DND-41 (cell line): ENCODE data around the gene MTR.

Experiments used
- ATAC-seq: fragments of 200-7000 bp; cut with Tn5 transposase; 3 replicates; pipeline ENCODE4 v1.9.1; 2021; ENCODE audit warnings: low read depth; ENCODE audit not compliant: insufficient read depth
- DNase-seq: peaks from one replicate; pipeline ENCODE4 v3.0.0-alpha.2; 2020
- H2AFZ ChIP-seq: 2 replicates; pipeline ENCODE4 v1.6.0; 2012; ENCODE audit warnings: low read depth, low read length
- H3K27ac ChIP-seq: 2 replicates; pipeline ENCODE4 v1.5.1; 2012; ENCODE audit warnings: low read length, inconsistent platforms
- H3K27me3 ChIP-seq: fragments of 200-600 bp; sonication (generic); 2 replicates; pipeline ENCODE4 v1.6.0; 2012; ENCODE audit warnings: low read length, mild to moderate bottlenecking, inconsistent platforms; ENCODE audit not compliant: insufficient read depth, poor library complexity
- H3K36me3 ChIP-seq: 2 replicates; pipeline ENCODE4 v1.5.1; 2012; ENCODE audit warnings: low read length, inconsistent platforms; ENCODE audit not compliant: insufficient read depth
- H3K4me1 ChIP-seq: 2 replicates; pipeline ENCODE4 v1.5.1; 2012; ENCODE audit warnings: mild to moderate bottlenecking, low read length; ENCODE audit not compliant: insufficient read depth
- H3K4me2 ChIP-seq: 2 replicates; pipeline ENCODE4 v1.6.0; 2012; ENCODE audit warnings: mild to moderate bottlenecking, moderate library complexity, low read length, inconsistent platforms; ENCODE audit not compliant: insufficient read depth
- H3K4me3 ChIP-seq, 2 experiments: fragments of 200-600 bp in 1 of 2; shearing (Covaris generic) in 1 of 2; 2 replicates each; pipeline ENCODE4 v1.5.1; 2012 to 2016; ENCODE audit warnings: inconsistent platforms in 2 of 2, low read length in 2 of 2, mild to moderate bottlenecking in 2 of 2, low read depth in 1 of 2, moderate library complexity in 1 of 2
- H3K79me2 ChIP-seq: 2 replicates; pipeline ENCODE4 v1.6.0; 2012; ENCODE audit warnings: low read length, inconsistent platforms; ENCODE audit not compliant: insufficient read depth
- H3K9ac ChIP-seq: 2 replicates; pipeline ENCODE4 v1.6.0; 2012; ENCODE audit warnings: low read depth, mild to moderate bottlenecking, inconsistent platforms, low read length, moderate library complexity
- H3K9me3 ChIP-seq: 2 replicates; pipeline ENCODE4 v1.5.1; 2012; ENCODE audit warnings: low read length, moderate library complexity, mild to moderate bottlenecking, inconsistent platforms; ENCODE audit not compliant: insufficient read depth, severe bottlenecking
- H4K20me1 ChIP-seq: 2 replicates; pipeline ENCODE4 v1.6.0; 2012; ENCODE audit warnings: low read length; ENCODE audit not compliant: insufficient read depth
- EZH2 ChIP-seq: IDR thresholded peaks from 3 replicates; pipeline ENCODE4 v1.6.1; 2012; ENCODE audit warnings: borderline replicate concordance, low read depth, mild to moderate bottlenecking, moderate library complexity, low read length, inconsistent platforms; ENCODE audit not compliant: severe bottlenecking
- TF ChIP-seq, protein P1 (sequence below): IDR thresholded peaks from 2 replicates; pipeline ENCODE4 v1.5.1; 2012; ENCODE audit warnings: borderline replicate concordance, low read length, moderate library complexity, mild to moderate bottlenecking; ENCODE audit not compliant: poor library complexity, severe bottlenecking; ENCODE audit errors: extremely low read depth

The MTR gene

GRCh38 chr1:236882678-236883077 is 87.6 kb downstream of the MTR start:
- Histone ChIP-seq H3K79me2 (no peaks in the 10 kb centered on the region), H3K9me3 (no peaks in the 10 kb centered on the region), H4K20me1 (no peaks in the 10 kb centered on the region), H3K4me3 (no peak overlapping the region), H3K27me3 (no peaks in the 10 kb centered on the region), H3K27ac (no peak overlapping the region), H3K4me2 (no peak overlapping the region), H2AFZ (no peak overlapping the region), H3K4me1 (no peaks in the 10 kb centered on the region), H3K9ac (no peak overlapping the region), H3K36me3 (peaks cover 70% of the 10 kb centered on the region)
- TF ChIP-seq, protein P1, sequence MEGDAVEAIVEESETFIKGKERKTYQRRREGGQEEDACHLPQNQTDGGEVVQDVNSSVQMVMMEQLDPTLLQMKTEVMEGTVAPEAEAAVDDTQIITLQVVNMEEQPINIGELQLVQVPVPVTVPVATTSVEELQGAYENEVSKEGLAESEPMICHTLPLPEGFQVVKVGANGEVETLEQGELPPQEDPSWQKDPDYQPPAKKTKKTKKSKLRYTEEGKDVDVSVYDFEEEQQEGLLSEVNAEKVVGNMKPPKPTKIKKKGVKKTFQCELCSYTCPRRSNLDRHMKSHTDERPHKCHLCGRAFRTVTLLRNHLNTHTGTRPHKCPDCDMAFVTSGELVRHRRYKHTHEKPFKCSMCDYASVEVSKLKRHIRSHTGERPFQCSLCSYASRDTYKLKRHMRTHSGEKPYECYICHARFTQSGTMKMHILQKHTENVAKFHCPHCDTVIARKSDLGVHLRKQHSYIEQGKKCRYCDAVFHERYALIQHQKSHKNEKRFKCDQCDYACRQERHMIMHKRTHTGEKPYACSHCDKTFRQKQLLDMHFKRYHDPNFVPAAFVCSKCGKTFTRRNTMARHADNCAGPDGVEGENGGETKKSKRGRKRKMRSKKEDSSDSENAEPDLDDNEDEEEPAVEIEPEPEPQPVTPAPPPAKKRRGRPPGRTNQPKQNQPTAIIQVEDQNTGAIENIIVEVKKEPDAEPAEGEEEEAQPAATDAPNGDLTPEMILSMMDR = no peak
- no peak for TF ChIP-seq EZH2
- ATAC-seq = no peak
- DNase-seq = no peak

DNA sequence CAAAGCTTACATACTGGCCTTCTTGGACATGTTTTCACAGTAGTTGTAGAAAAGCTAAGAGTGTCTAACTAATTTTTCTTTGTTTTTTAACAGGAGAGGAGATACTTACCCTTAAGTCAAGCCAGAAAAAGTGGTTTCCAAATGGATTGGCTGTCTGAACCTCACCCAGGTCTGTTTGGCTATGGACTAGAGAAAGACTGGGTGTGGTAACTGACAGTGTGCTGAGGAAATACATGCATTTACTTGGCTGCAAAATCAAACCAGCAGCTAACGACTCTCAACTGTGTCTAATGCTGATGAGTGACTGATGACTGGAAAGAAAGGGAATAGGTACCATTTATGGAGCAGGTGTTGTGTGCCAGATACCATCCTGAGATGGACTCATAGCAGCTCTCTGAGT is 91.1 kb downstream of the MTR start:
- H3K9me3 ChIP-seq = no peaks in the 10 kb centered on the region
- H3K4me2 ChIP-seq = no peak overlapping the region
- H3K9ac ChIP-seq = no peak overlapping the region
- no peaks in the 10 kb centered on the region for H3K27me3 ChIP-seq
- H4K20me1 ChIP-seq = no peaks in the 10 kb centered on the region
- H3K27ac ChIP-seq = no peak overlapping the region
- H3K79me2 ChIP-seq = no peaks in the 10 kb centered on the region
- peaks cover 82% of the 10 kb centered on the region for H3K36me3 ChIP-seq
- H2AFZ ChIP-seq = no peak overlapping the region
- DNase-seq (no peak), ATAC-seq (no peak)
- no peaks in the 10 kb centered on the region for H3K4me1 ChIP-seq
- TF ChIP-seq, protein P1 = no peak
- TF ChIP-seq EZH2 = no peak
- no peak overlapping the region for H3K4me3 ChIP-seq

- peaks cover 84% of the 10 kb centered on the region for H3K36me3 ChIP-seq
- H3K4me3 ChIP-seq = no peak overlapping the region
- no peak for DNase-seq
- H3K9ac ChIP-seq = no peak overlapping the region
- no peaks in the 10 kb centered on the region for H3K4me1 ChIP-seq
- H2AFZ ChIP-seq = no peak overlapping the region
- no peaks in the 10 kb centered on the region for H3K9me3 ChIP-seq
- no peak for TF ChIP-seq EZH2
- TF ChIP-seq, protein P1 = no peak
- H3K4me2 ChIP-seq = no peak overlapping the region
- no peaks in the 10 kb centered on the region for H3K27me3 ChIP-seq
- no peaks in the 10 kb centered on the region for H3K79me2 ChIP-seq
- no peak for ATAC-seq
- H4K20me1 ChIP-seq = no peaks in the 10 kb centered on the region
- H3K27ac ChIP-seq = no peak overlapping the region
Observed at GRCh38 chr1:236887081-236887480, 92.0 kb downstream of the MTR start.

DNA sequence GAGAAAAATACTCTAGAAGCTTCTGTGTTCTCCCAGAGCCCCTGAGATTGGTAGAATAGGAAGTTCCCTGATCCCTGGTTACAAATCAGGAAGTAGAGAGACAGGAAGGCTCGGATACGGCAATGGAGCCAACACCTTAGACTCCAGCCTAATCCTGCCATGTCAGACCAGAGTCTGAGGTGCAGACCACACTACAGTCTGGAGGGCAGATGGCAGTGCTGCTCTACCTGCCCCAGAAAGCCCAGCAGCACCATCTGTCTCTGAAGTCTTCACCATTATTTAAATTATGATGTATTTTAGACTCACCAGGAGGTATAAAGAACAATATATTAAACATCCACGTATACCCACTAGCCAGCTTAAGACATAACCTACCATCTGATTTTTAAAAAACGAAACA is 93.0 kb downstream of the MTR start:
- no peak for ATAC-seq
- H3K27me3 ChIP-seq = no peaks in the 10 kb centered on the region
- H3K79me2 ChIP-seq = no peaks in the 10 kb centered on the region

More for the DNA sequence above, 93.0 kb downstream of the MTR start:
- Histone ChIP-seq H3K4me3 (no peak overlapping the region), H3K9me3 (no peaks in the 10 kb centered on the region), H3K36me3 (peaks cover 94% of the 10 kb centered on the region), H4K20me1 (0 out of 2 replicates have a peak, but pooled peaks cover under 1% of the 10 kb centered on the region), H2AFZ (no peak overlapping the region), H3K4me2 (no peak overlapping the region), H3K9ac (no peak overlapping the region), H3K4me1 (no peaks in the 10 kb centered on the region), H3K27ac (no peak overlapping the region)
- TF ChIP-seq, protein P1 = no peak
- no peak for TF ChIP-seq EZH2
- DNase-seq = no peak
